Activated T-helper 9 cell treated with anti-CD3 and anti-CD28 coated beads, Interleukin-2, amount 50 U/mL, for 16 hours (primary cell): ENCODE results near the gene MDH2.
"Not testable (repeated sequence)": the region's sequence is repeated elsewhere in the genome, so short reads cannot be mapped to it uniquely, and the experiment has no call there.

ENCODE experiments used
- DNase-seq: peaks from one replicate; pipeline ENCODE4 v3.0.0-alpha.2; 2020; ENCODE audit warnings: low read depth

The MDH2 gene

GRCh38 chr7:76113042-76113630, 65.2 kb downstream of the MDH2 start:
- not testable (repeated sequence) for DNase-seq

GRCh38 chr7:76114742-76115141, 66.8 kb downstream of the MDH2 start:
- not testable (repeated sequence) for DNase-seq
